Right atrium auricular region (tissue), 2 donors: ENCODE data around the gene DDX1. TPM values are rescaled to one million over a fixed set of nuclear protein-coding genes. Genes with fewer than 3 reads are reported as not detected.

Experiments used
- DNase-seq: peaks from one replicate; pipeline ENCODE4 v3.0.0-alpha.2; 2019; ENCODE audit warnings: low spot score
- H3K27ac ChIP-seq, 2 donors: fragments of 200-600 bp; sonication (generic); 1 replicate in 1 of 2; 2 replicates in 1 of 2; pipeline ENCODE4 v1.5.1; 2016 to 2019
- H3K27me3 ChIP-seq, 2 donors: fragments of 200-600 bp; sonication (generic); one replicate each; pipeline versions ENCODE4 v1.5.1 to v1.6.0; 2017 to 2019
- H3K36me3 ChIP-seq: fragments of 200-600 bp; sonication (generic); one replicate; pipeline ENCODE4 v1.5.1; 2016
- H3K4me1 ChIP-seq, 2 donors: fragments of 200-600 bp; sonication (generic); one replicate each; pipeline versions ENCODE4 v1.5.1 to v1.6.0; 2017 to 2019
- H3K4me3 ChIP-seq, 2 donors: fragments of 200-600 bp; sonication (generic); 1 replicate in 1 of 2; 2 replicates in 1 of 2; pipeline ENCODE4 v1.5.1; 2017 to 2019; ENCODE audit warnings: mild to moderate bottlenecking in 1 of 2, moderate library complexity in 1 of 2
- H3K9me3 ChIP-seq, 2 donors: fragments of 200-600 bp; sonication (generic); one replicate each; pipeline ENCODE4 v1.5.1; 2019
- CTCF ChIP-seq, 2 donors: fragments of 200-600 bp; sonication (generic); IDR thresholded peaks; one replicate each; pipeline ENCODE4 v1.5.1; 2019; ENCODE audit warnings: antibody characterized with exemption in 2 of 2
- total RNA-seq, 2 donors: library from RNA; depleted of rRNA; stranded (reverse); fragments of >200 nt; gene quantifications; one replicate each; pipeline ENCODE4 v1.1.0, GENCODE V29; 2016

DDX1 gene
- total RNA-seq, 2 donors from 2014 or later = 60.1 to 75.9 TPM

DNA sequence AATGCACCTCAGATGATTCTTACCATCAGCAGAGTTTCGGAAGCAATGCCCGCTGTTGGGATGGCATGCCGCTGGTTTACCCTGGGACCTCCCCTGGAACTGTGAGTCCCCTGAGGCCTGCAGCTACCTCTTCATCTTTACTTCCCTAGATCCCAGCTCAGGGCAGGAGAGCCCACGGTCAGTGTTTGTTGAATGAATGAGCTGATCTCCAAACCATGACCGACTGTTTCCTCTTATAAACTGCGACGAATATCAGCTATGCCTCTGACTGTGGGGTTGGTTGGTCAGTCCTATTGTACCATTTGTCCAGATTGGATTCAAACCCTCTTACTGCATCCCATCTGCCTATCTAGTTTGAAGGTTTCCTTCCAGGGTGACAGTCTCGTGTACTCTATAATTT is 64.4 kb downstream of the DDX1 start:
- Histone ChIP-seq H3K4me3 (no peak overlapping the region), H3K9me3 (no peaks in the 10 kb centered on the region), H3K36me3 (no peaks in the 10 kb centered on the region), H3K4me1 (no peaks in the 10 kb centered on the region), H3K27ac (no peak overlapping the region), H3K27me3 (no peaks in the 10 kb centered on the region)
- DNase-seq = no peak
- TF ChIP-seq CTCF (IDR thresholded peaks at IDR 0.05) = no peak

DNA sequence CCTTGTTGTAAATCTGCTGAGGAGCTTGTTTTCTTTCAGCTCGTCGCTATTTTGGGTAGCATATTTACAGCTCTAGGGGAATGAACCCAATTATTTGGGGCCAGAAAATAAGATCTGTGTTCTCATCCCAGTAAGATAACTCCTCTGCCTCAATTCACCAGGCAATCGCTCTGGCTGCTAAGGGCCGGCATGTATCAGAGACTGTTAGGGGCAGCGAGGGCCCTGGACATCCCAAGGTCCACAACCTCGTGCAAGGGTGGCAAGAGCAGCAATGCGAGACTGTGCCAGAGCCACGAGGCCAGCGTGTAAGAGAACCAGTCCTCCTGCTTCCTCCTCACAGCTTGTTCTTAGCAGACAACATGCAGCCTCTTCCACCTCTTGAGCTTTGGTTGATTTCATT is 66.1 kb downstream of the DDX1 start:
- no peak for DNase-seq
- Histone ChIP-seq H3K4me3 (no peak overlapping the region), H3K4me1 (no peaks in the 10 kb centered on the region), H3K27me3 (no peaks in the 10 kb centered on the region), H3K36me3 (no peaks in the 10 kb centered on the region), H3K9me3 (no peaks in the 10 kb centered on the region), H3K27ac (no peak overlapping the region)
- no peak for TF ChIP-seq CTCF (IDR thresholded peaks at IDR 0.05)

- H3K4me1 ChIP-seq = no peaks in the 10 kb centered on the region
- no peak for DNase-seq
These were observed 67.2 kb downstream of the DDX1 start for GRCh38 chr2:15658911-15659310.

GRCh38 chr2:15660491-15661294 is 69.0 kb downstream of the DDX1 start:
- H3K4me1 ChIP-seq = no peaks in the 10 kb centered on the region
- H3K27ac ChIP-seq = no peak overlapping the region
- no peak for TF ChIP-seq CTCF (IDR thresholded peaks at IDR 0.05)
- no peak overlapping the region for H3K4me3 ChIP-seq
- no peaks in the 10 kb centered on the region for H3K27me3 ChIP-seq
- DNase-seq = no peak
- H3K9me3 ChIP-seq = no peaks in the 10 kb centered on the region
- H3K36me3 ChIP-seq = no peaks in the 10 kb centered on the region

More at GRCh38 chr2:15658911-15659310, 67.2 kb downstream of the DDX1 start:
- Histone ChIP-seq H3K4me3 (no peak overlapping the region), H3K27ac (no peak overlapping the region), H3K9me3 (no peaks in the 10 kb centered on the region), H3K27me3 (no peaks in the 10 kb centered on the region), H3K36me3 (no peaks in the 10 kb centered on the region)
- TF ChIP-seq CTCF (IDR thresholded peaks at IDR 0.05) = no peak

DNA sequence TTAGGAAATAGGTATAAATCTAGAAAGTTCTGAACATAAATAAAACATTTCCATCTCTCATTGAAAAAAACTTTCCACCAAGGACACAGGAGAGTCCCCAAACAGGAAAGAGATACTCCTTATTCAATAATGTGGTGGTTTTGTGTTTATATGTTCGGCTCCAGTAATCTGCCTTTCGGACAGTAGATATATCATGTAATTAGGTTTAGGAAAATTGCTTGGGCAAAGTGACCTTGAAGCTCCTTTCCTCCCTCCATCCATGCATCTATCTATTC is 69.6 kb downstream of the DDX1 start:
- TF ChIP-seq CTCF (IDR thresholded peaks at IDR 0.05) = no peak
- Histone ChIP-seq H3K4me1 (no peaks in the 10 kb centered on the region), H3K9me3 (no peaks in the 10 kb centered on the region), H3K27me3 (no peaks in the 10 kb centered on the region), H3K4me3 (no peak overlapping the region), H3K36me3 (no peaks in the 10 kb centered on the region), H3K27ac (no peak overlapping the region)
- no peak for DNase-seq

GRCh38 chr2:15662026-15662425 is 70.4 kb downstream of the DDX1 start:
- no peak for DNase-seq
- no peaks in the 10 kb centered on the region for H3K36me3 ChIP-seq
- no peaks in the 10 kb centered on the region for H3K9me3 ChIP-seq
- no peak overlapping the region for H3K27ac ChIP-seq
- H3K27me3 ChIP-seq = no peaks in the 10 kb centered on the region
- H3K4me3 ChIP-seq = no peak overlapping the region
- no peak for TF ChIP-seq CTCF (IDR thresholded peaks at IDR 0.05)
- H3K4me1 ChIP-seq = no peaks in the 10 kb centered on the region
